KMS-11 (cell line): ENCODE data around the gene APOE.

Experiments
- H2AFZ ChIP-seq: fragments of 200-600 bp; sonication (generic); 2 replicates; pipeline ENCODE4 v1.6.1; 2016; ENCODE audit warnings: antibody characterized with exemption, mixed run types, low read depth
- H3K27ac ChIP-seq: fragments of 200-600 bp; sonication (generic); 2 replicates; pipeline ENCODE4 v1.6.1; 2016; ENCODE audit warnings: mild to moderate bottlenecking, mixed run types
- H3K27me3 ChIP-seq: fragments of 200-600 bp; sonication (generic); 2 replicates; pipeline ENCODE4 v1.6.1; 2017; ENCODE audit warnings: mild to moderate bottlenecking, low read depth, mixed run types, moderate library complexity; ENCODE audit not compliant: insufficient read depth
- H3K36me3 ChIP-seq: fragments of 200-600 bp; sonication (generic); 2 replicates; pipeline ENCODE4 v1.6.1; 2017; ENCODE audit warnings: mild to moderate bottlenecking, mixed run types; ENCODE audit not compliant: insufficient read depth
- H3K4me1 ChIP-seq: fragments of 200-600 bp; sonication (generic); 2 replicates; pipeline ENCODE4 v1.6.1; 2016; ENCODE audit warnings: mild to moderate bottlenecking, low read depth, mixed run types; ENCODE audit not compliant: poor library complexity, severe bottlenecking
- H3K4me2 ChIP-seq: fragments of 200-600 bp; sonication (generic); 2 replicates; pipeline ENCODE4 v1.7.0; 2016; ENCODE audit warnings: mild to moderate bottlenecking, mixed run types
- H3K4me3 ChIP-seq: fragments of 200-600 bp; sonication (generic); IDR thresholded peaks from 2 replicates; pipeline ENCODE4 v1.6.1; 2017; ENCODE audit warnings: low read depth, low read length, mixed read lengths; ENCODE audit not compliant: insufficient read depth
- H3K79me2 ChIP-seq: fragments of 200-600 bp; sonication (generic); 2 replicates; pipeline ENCODE4 v1.6.1; 2016; ENCODE audit warnings: low read depth, mixed run types; ENCODE audit not compliant: insufficient read depth
- H3K9ac ChIP-seq: fragments of 200-600 bp; sonication (generic); 2 replicates; pipeline ENCODE4 v1.6.1; 2016; ENCODE audit warnings: mild to moderate bottlenecking, mixed run types
- H4K20me1 ChIP-seq: fragments of 200-600 bp; sonication (generic); 2 replicates; pipeline ENCODE4 v1.6.1; 2016; ENCODE audit warnings: mild to moderate bottlenecking, mixed run types; ENCODE audit not compliant: insufficient read depth
- TF ChIP-seq, protein P1 (sequence below): fragments of 200-600 bp; sonication (generic); conservative IDR thresholded peaks from 2 replicates; pipeline ENCODE4 v1.6.1; 2017; ENCODE audit warnings: low read depth, mild to moderate bottlenecking, antibody characterized with exemption, low read length, moderate library complexity, mixed read lengths

The APOE gene

DNA sequence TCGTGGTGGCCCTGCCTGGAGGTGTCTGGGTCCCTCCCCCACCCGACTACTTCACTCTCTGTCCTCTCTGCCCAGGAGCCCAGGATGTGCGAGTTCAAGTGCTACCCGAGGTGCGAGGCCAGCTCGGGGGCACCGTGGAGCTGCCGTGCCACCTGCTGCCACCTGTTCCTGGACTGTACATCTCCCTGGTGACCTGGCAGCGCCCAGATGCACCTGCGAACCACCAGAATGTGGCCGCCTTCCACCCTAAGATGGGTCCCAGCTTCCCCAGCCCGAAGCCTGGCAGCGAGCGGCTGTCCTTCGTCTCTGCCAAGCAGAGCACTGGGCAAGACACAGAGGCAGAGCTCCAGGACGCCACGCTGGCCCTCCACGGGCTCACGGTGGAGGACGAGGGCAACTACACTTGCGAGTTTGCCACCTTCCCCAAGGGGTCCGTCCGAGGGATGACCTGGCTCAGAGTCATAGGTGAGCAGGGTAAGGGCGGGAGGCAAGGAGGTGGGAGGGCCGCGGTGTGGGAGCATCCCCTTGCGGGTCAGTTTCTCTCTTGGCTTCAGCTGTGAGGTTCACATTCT is 40.3 kb upstream of the APOE start:
- Histone ChIP-seq H3K79me2 (no peaks in the 10 kb centered on the region), H4K20me1 (no peaks in the 10 kb centered on the region), H3K27me3 (no peaks in the 10 kb centered on the region), H3K4me3 (no peak overlapping the region), H3K36me3 (no peaks in the 10 kb centered on the region), H3K4me1 (no peaks in the 10 kb centered on the region), H3K27ac (no peak overlapping the region), H2AFZ (no peak overlapping the region), H3K4me2 (no peak overlapping the region), H3K9ac (no peak overlapping the region)
- TF ChIP-seq, protein P1, sequence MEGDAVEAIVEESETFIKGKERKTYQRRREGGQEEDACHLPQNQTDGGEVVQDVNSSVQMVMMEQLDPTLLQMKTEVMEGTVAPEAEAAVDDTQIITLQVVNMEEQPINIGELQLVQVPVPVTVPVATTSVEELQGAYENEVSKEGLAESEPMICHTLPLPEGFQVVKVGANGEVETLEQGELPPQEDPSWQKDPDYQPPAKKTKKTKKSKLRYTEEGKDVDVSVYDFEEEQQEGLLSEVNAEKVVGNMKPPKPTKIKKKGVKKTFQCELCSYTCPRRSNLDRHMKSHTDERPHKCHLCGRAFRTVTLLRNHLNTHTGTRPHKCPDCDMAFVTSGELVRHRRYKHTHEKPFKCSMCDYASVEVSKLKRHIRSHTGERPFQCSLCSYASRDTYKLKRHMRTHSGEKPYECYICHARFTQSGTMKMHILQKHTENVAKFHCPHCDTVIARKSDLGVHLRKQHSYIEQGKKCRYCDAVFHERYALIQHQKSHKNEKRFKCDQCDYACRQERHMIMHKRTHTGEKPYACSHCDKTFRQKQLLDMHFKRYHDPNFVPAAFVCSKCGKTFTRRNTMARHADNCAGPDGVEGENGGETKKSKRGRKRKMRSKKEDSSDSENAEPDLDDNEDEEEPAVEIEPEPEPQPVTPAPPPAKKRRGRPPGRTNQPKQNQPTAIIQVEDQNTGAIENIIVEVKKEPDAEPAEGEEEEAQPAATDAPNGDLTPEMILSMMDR, result no peak

DNA sequence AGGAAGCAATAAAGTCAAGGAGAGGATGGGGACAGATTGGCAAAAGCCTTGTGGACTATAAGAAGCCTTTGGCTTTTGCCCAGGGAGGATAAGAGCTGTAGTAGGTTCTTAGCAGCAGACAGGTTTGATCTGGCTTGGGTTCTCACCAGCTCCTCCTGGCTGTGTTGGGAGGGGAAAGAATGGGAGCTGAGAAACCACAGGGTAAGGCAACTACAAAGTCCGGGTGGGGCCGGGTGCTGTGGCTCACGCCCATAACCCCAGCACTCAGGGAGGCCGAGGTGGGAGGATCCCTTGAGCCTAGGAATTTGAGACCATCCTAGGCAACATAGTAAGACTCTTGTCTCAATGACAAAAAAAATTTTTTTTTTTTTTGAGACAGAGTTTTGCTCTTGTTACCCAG is 38.9 kb upstream of the APOE start:
- Histone ChIP-seq H3K4me2 (no peak overlapping the region), H3K27ac (no peak overlapping the region)

DNA sequence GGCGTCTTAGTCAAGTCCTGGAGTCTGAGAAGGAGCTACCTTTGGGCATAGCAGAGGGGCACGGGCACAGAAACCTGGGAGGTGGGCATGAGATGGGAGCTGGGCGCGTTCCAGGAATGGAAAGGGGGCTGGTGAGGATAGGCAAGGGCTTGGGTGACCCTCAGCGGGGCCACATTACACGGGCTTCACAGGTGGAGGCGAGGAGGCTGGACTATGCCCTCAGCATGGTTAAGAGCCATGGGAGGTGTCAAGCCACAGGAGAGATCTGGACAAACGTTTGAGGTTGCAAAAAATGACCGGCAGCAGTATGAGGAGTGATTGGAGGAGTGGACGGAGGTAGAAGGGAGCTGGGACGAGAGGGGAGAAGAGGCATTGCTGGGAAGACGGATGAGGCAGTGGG is 38.0 kb upstream of the APOE start:
- H3K79me2 ChIP-seq, result no peaks in the 10 kb centered on the region
- H3K36me3 ChIP-seq, result no peaks in the 10 kb centered on the region
- no peaks in the 10 kb centered on the region for H3K4me1 ChIP-seq
- H3K27me3 ChIP-seq, result no peaks in the 10 kb centered on the region
- H4K20me1 ChIP-seq, result no peaks in the 10 kb centered on the region
- no peak overlapping the region for H3K9ac ChIP-seq
- H3K4me3 ChIP-seq, result no peak overlapping the region
- no peak overlapping the region for H2AFZ ChIP-seq
- TF ChIP-seq, protein P1, result no peak
- no peak overlapping the region for H3K27ac ChIP-seq
- no peak overlapping the region for H3K4me2 ChIP-seq

More for the DNA sequence above, 38.9 kb upstream of the APOE start:
- TF ChIP-seq, protein P1, result no peak
- Histone ChIP-seq H3K4me1 (no peaks in the 10 kb centered on the region), H4K20me1 (no peaks in the 10 kb centered on the region), H3K36me3 (no peaks in the 10 kb centered on the region), H3K27me3 (no peaks in the 10 kb centered on the region), H3K9ac (no peak overlapping the region), H2AFZ (no peak overlapping the region), H3K79me2 (no peaks in the 10 kb centered on the region), H3K4me3 (no peak overlapping the region)

DNA sequence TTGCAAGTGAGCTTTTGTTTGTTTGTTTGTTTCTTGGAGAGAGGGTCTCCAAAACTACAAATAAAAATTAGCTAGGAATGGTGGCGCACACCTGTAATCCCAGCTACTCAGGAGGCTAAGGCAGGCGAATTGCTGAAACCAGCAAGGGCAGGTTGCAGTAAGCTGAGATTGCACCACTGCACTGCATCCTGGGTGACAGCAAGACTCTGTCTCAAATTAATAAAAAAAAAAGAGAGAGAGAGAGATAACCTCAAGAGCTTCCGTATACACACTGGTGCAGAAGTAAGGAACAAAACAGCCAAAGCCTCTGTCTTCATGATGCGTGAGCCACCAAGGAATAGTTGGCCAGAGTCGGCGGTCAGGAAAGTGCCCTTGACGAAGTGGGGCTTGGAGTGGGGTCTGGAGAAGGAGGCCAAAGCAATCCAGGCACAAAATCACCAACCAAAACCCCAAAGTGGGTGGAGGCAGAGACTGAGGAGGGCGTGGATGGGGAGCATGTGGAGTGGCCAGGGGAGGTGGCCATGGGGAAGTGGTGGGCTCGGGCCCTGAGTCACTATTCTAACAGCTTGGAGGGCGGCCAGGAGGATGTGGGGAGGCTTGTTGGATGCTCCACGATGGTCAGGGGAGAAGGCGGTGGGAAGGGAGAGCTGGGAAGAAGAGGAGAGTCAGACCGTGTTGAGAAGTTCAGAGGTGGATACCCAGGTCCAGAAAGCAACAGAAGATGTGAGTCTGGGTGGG is 35.7 kb upstream of the APOE start:
- no peaks in the 10 kb centered on the region for H3K4me1 ChIP-seq
- H3K9ac ChIP-seq, result no peak overlapping the region
- no peaks in the 10 kb centered on the region for H4K20me1 ChIP-seq
- no peak overlapping the region for H3K4me3 ChIP-seq
- H3K79me2 ChIP-seq, result no peaks in the 10 kb centered on the region
- no peak overlapping the region for H3K4me2 ChIP-seq
- no peaks in the 10 kb centered on the region for H3K36me3 ChIP-seq
- no peaks in the 10 kb centered on the region for H3K27me3 ChIP-seq
- H3K27ac ChIP-seq, result no peak overlapping the region
- no peak overlapping the region for H2AFZ ChIP-seq
- TF ChIP-seq, protein P1, result no peak
